Measurements from ENCODE around the gene GOPC. TPM values are rescaled to one million over a fixed set of nuclear protein-coding genes. Genes with fewer than 3 reads are reported as not detected.
A peak's percentile ranks its signal among the peaks of the same experiment; 100 is the strongest.

GOPC gene
- total RNA-seq, 2 experiments from 2014 or later, result 21.3 to 25.0 TPM

DNA sequence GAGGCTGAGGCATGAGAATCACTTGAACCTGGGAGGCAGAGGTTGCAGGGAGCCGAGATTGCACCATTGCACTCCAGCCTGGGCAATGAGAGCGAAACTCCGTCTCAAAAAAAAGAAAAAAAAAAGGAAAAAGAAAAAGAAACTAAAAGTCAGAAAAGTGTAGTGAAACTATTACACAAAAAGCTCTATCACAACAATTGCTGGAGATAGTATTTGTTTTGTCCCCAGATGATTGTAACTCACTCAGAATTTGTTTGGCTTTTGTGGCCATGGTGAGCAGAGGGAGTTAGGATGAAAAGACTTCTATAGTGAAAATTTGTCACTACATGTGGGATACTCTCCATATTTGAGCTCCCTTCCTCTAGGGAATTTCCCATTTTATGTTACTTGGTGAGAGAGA is 5.2 kb upstream of the GOPC start:
- peaks cover 8% of the 10 kb centered on the region for H3K27me3 Mint-ChIP-seq
- H3K4me1 Mint-ChIP-seq, result peaks cover 16% of the 10 kb centered on the region
- no peak overlapping the region for H3K4me3 Mint-ChIP-seq
- H3K9me3 Mint-ChIP-seq (ENCODE audit: low read depth), result no peaks in the 10 kb centered on the region
- DNase-seq (no peak), ATAC-seq (no peak)
- CTCF ChIA-PET, result interaction anchor here (0.5 to 1.8 kb wide), 3 partner anchors 10 to 1374 kb away, joined by 3 to 4 read pairs (median 4); no protein-coding TSS in a partner anchor
- H3K27ac Mint-ChIP-seq, result no peak overlapping the region
- no peaks in the 10 kb centered on the region for H3K36me3 Mint-ChIP-seq

DNA sequence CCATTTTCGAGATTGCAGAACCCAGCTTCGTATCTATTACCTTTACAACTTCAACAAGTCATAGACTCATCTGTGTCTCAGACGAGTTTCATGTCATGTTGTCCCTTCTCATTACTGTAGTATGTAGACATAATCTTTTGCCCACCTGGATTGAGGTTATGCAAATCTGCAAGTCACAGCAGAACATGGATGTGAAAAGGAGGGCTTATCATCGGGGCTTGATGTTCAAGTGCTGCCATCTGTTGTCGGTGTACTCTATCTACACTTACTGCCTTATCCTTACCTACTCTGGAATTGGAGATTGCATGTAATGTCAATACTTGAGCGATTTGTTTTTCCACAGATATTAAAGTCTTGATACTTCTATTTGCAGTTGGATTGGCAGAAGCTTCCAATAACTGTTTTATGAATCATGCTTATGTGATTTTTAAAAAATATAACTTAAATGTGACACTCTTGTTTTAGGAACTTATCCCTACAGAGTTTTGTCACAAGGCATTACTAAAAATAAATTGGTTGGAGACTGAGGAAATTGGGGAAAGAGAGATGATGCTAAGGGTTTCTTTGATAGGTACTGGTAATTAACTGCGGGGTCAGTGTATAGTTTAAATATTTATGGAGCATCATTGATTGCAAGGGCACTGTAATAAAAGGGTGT is 3.0 kb upstream of the GOPC start:
- peaks cover 23% of the 10 kb centered on the region for H3K4me1 Mint-ChIP-seq
- DNase-seq (peak; percentile 69), ATAC-seq (no peak)
- CTCF ChIA-PET, result interaction anchor here (0.5 to 7.0 kb wide), 14 partner anchors 8 to 205 kb away, joined by 3 to 69 read pairs (median 5); partner anchors contain the start of gene DCBLD1
- H3K9me3 Mint-ChIP-seq (ENCODE audit: low read depth), result no peaks in the 10 kb centered on the region
- no peak overlapping the region for H3K4me3 Mint-ChIP-seq
- peaks cover 6% of the 10 kb centered on the region for H3K27me3 Mint-ChIP-seq
- peaks cover 1% of the 10 kb centered on the region for H3K36me3 Mint-ChIP-seq
- no peak overlapping the region for H3K27ac Mint-ChIP-seq

DNA sequence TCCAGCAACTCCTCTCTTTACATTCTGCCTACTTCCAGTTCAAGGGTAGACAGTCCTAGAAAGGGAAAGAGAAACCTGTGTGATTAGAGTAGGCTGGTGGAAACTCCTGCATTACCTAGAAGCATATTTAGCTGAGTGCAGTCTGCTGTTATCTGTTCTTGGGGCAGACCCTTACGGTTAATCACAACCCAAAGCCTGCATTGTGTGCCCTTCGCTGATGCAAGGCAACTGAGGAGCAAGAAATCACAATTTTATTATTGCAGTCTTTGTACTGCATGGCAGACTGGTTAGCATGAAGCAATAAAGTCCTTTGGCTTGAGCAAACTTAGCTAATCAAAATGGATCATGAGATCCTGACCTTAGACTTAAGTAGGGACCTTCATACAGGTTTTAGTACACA is 1.5 kb upstream of the GOPC start:
- no peaks in the 10 kb centered on the region for H3K9me3 Mint-ChIP-seq (ENCODE audit: low read depth)
- H3K27ac Mint-ChIP-seq, result no peak overlapping the region
- H3K27me3 Mint-ChIP-seq, result peaks cover 5% of the 10 kb centered on the region
- DNase-seq (no peak), ATAC-seq (no peak)
- no peak overlapping the region for H3K4me3 Mint-ChIP-seq
- H3K36me3 Mint-ChIP-seq, result peaks cover 10% of the 10 kb centered on the region
- peaks cover 35% of the 10 kb centered on the region for H3K4me1 Mint-ChIP-seq
- CTCF ChIA-PET, result interaction anchor here (1.3 to 7.0 kb wide), 11 partner anchors 9 to 161 kb away, joined by 3 to 69 read pairs (median 6); partner anchors contain the start of gene DCBLD1

DNA sequence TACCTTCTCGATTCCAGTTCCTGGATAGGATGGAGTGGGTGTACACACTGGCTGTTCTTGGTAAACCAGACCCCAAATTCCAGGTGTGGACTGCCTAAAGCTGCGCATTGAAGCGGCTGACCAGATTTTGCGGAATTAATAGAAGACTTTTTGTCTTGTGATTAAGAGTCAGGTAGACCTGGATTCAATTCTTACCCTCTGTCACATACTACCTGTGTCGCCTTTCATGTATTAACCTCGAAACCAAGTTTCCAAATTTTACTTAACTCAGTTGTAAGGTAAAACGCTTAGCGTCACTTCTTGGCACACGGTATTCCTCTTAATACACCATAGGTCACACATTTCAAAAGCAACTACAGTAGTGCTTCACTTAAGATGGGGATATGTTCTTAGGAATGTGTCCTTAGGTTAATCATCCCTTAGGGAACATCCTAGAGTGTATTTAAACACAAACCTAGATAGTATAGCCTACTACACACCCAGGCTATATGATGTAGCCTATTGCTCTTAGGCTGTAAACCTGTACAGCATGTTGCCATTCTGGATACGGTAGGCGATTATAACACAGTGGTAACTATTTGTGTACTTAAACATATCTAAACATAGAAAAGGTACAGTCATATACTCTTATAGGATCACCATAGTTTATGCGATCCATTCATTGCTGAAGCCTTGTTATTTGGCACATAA is 733 bp upstream of the GOPC start:
- peaks cover 40% of the 10 kb centered on the region for H3K4me1 Mint-ChIP-seq
- H3K27me3 Mint-ChIP-seq, result peaks cover 2% of the 10 kb centered on the region
- H3K27ac Mint-ChIP-seq, result peak overlapping the region; percentile 98
- peak overlapping the region; percentile 97 for H3K4me3 Mint-ChIP-seq
- ATAC-seq (no peak), DNase-seq (no peak)
- H3K36me3 Mint-ChIP-seq, result peaks cover 17% of the 10 kb centered on the region
- H3K9me3 Mint-ChIP-seq (ENCODE audit: low read depth), result no peaks in the 10 kb centered on the region
- CTCF ChIA-PET, result interaction anchor here (0.7 to 7.0 kb wide), 11 partner anchors 10 to 256 kb away, joined by 3 to 69 read pairs (median 4); partner anchors contain the start of gene DCBLD1

DNA sequence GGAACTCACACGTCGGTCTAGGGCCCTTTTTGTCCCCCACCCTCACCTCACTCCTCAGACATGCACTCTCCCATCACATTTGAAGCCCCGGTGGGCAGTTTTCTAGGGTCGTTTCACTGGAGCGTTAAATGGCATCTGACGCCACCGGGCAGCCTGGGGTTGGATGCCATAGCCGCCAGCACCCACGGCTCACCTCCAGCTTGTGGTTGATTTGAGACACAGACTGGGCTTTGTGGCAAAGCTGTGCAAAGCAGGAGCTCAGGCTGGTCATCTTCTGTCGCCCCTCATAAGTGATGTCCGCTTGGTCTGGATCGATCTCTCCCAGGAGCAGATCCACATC is 530 bp downstream of the GOPC start:
- peaks cover 28% of the 10 kb centered on the region for H3K36me3 Mint-ChIP-seq
- peaks cover 36% of the 10 kb centered on the region for H3K4me1 Mint-ChIP-seq
- H3K27me3 Mint-ChIP-seq, result no peaks in the 10 kb centered on the region
- peak overlapping the region; percentile 97 for H3K4me3 Mint-ChIP-seq
- CTCF ChIA-PET, result interaction anchor here (0.7 to 7.0 kb wide), 6 partner anchors 11 to 255 kb away, joined by 3 to 69 read pairs (median 4); no protein-coding TSS in a partner anchor
- ATAC-seq (peak; percentile 1), DNase-seq (no peak)
- peaks cover 4% of the 10 kb centered on the region for H3K9me3 Mint-ChIP-seq (ENCODE audit: low read depth)
- peak overlapping the region; percentile 98 for H3K27ac Mint-ChIP-seq

DNA sequence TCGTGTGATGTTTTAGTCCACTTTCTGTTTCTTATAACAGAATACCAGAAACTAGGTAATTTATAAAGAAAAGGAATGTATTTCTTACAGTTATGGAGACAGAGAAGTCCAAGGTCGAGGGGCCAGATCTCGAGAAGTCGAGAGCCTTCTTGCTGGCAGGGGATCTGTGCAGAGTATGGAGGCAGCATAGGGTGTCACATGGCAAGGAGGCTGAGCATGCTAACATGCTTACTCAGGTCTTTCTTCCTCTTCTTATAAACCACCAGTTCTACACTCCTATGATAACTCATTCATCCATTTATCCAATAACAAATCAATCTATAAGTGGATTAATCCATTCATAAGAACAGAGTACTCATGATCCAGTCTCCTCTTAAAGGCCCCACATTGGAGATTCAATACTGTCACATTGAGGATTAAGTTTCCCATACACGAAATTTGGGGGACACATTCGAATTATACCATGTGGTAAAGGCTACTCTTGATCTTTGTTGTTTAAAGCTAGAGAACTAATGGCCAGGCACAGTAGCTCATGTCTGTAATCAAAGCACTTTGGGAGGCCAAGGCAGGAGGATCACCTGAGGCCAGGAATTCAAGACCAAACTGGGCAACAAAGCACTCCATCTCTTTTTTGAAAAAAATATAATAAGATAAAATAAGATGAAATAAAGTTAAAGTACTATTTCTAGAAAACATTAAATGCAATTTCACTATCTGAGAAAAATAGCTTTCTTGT is 2.1 kb downstream of the GOPC start:
- Mint-ChIP-seq H3K4me1 (peaks cover 36% of the 10 kb centered on the region), H3K9me3 (ENCODE audit: low read depth) (peaks cover 4% of the 10 kb centered on the region), H3K27me3 (no peaks in the 10 kb centered on the region), H3K4me3 (peak overlapping the region; percentile 97), H3K36me3 (peaks cover 43% of the 10 kb centered on the region), H3K27ac (no peak overlapping the region)
- ATAC-seq (no peak), DNase-seq (no peak)
- CTCF ChIA-PET, result interaction anchor here (7.0 kb wide), 1 partner anchor 150 kb away, joined by 69 read pairs; no protein-coding TSS in a partner anchor

DNA sequence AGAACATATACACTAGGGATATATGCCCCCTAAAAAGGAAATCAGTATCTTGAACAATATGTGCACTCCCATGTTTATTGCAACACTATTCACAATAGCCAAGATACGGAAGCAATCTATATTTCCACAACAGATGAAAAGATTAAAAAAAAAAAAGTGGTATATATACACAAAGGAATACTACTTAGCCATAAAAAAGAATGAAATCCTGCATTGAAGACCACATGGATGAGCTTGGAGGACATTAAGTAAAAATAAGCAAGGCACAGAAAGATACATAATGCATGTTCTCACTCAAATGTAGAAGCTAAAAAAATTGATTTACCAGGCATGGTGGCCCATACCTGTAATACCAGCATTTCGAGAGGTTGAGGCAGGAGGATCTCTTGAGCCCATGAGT is 4.6 kb downstream of the GOPC start:
- Mint-ChIP-seq H3K9me3 (ENCODE audit: low read depth) (peaks cover 4% of the 10 kb centered on the region), H3K4me3 (no peak overlapping the region), H3K27me3 (no peaks in the 10 kb centered on the region), H3K36me3 (peaks cover 43% of the 10 kb centered on the region), H3K4me1 (peaks cover 29% of the 10 kb centered on the region), H3K27ac (no peak overlapping the region)
- CTCF ChIA-PET, result interaction anchor here (0.6 to 1.2 kb wide), 3 partner anchors 9 to 148 kb away, joined by 3 to 4 read pairs (median 3); no protein-coding TSS in a partner anchor
- DNase-seq (no peak), ATAC-seq (no peak)

DNA sequence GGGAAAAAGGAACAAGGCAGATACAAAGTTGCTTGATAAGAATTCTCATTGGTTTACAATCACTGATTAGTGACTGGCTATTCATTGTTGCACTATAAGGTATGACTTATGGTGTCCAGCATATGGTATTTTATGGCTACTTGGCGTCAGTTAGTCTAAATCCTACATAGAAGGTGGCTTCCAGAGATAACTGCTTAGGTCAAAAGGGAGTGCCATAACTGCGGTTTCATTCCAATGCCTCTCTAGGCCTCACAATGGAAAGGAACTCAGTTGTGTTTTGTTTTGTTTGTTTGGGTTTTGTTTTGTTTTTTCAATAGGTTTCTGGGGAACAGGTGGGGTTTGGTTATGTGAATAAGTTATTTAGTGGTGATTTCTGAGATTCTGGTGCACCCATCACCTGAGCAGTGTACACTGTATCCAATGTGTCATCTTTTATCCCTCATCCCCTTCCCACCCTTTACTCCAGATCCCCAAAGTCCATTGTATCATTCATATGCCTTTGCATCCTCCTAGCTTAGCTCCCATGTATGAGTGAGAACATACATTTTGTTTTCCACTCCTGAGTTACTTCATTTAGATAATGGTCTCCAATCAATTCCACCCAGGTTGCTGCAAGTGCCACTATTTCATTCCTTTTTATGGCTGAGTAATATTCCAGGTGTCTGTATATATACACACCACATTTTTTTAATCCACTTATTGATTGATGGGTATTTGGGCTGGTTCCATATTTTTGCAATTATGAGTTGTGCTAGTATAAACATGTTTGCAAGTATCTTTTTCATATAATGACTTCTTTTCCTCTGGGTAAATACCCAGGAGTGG is 7.0 kb downstream of the GOPC start:
- Mint-ChIP-seq H3K27ac (no peak overlapping the region), H3K27me3 (no peaks in the 10 kb centered on the region), H3K4me1 (peaks cover 25% of the 10 kb centered on the region), H3K36me3 (peaks cover 53% of the 10 kb centered on the region), H3K9me3 (ENCODE audit: low read depth) (peaks cover 4% of the 10 kb centered on the region), H3K4me3 (no peak overlapping the region)
- no peak for ATAC-seq
- DNase-seq, result no peak
- CTCF ChIA-PET, result no interaction called here

DNA sequence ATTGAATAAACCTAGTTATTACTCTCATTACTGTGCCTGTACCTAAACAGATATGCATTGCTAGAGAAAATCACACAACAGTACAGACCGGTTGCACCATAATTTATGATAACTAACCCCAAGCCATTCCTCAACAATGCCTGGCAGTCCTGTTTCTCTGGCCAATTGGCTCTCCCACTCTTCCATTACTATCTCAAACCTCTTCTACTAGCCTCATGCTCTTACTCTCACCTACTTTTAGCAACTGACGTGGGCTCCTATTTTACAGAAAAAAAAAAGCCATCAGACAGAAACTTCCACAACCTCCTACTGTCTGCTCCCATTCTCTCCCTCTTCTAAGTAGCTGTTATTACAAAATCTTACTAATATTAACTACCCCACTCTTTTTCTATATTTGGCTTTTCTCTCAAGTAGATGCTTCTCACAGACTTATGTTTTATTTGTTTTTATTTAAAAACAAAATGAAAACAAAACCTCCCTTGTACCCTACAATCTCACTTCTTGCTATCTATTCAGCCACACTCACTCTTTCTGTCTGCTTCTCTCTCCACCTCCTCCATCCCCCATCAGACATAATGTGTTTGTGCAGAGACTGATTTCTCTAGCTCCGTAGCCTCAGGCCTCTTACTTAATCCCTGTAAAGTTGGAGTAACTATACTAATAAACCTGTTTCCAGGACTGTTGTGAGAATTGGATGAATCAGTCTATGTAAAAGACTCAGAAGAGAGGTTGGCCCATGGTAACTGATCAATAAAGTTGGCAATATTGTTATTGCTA is 9.1 kb downstream of the GOPC start:
- no peak for DNase-seq
- Mint-ChIP-seq H3K27ac (no peak overlapping the region), H3K9me3 (ENCODE audit: low read depth) (peaks cover 4% of the 10 kb centered on the region), H3K27me3 (no peaks in the 10 kb centered on the region), H3K4me3 (no peak overlapping the region), H3K36me3 (peaks cover 50% of the 10 kb centered on the region), H3K4me1 (peaks cover 6% of the 10 kb centered on the region)
- ATAC-seq, result no peak
- CTCF ChIA-PET, result no interaction called here

DNA sequence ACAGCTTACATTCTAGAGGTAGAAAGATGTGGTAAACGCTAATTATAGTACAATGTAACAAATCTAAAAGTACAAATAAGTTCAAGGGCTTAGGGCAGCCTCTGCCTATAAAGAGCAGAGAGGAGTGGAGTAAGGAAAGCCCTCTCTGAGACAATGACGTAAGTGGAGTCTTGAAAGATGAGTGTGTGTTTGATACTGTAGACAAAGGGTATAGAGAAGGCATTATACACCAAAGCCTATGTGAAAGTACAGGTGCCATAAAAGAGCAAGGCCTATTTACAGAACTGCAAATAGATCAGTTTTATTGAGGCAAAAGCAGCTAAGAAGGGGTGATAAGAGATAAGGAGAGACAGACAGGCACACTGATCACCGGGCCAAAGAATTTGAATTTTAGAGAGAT is 10.9 kb downstream of the GOPC start:
- ATAC-seq (no peak), DNase-seq (no peak)
- Mint-ChIP-seq H3K36me3 (peaks cover 33% of the 10 kb centered on the region), H3K4me1 (peaks cover 6% of the 10 kb centered on the region), H3K27me3 (no peaks in the 10 kb centered on the region), H3K27ac (no peak overlapping the region), H3K9me3 (ENCODE audit: low read depth) (no peaks in the 10 kb centered on the region), H3K4me3 (no peak overlapping the region)
- CTCF ChIA-PET, result interaction anchor here (1.1 kb wide), 1 partner anchor 11 kb away, joined by 3 read pairs; the partner anchor contains the start of gene GOPC

DNA sequence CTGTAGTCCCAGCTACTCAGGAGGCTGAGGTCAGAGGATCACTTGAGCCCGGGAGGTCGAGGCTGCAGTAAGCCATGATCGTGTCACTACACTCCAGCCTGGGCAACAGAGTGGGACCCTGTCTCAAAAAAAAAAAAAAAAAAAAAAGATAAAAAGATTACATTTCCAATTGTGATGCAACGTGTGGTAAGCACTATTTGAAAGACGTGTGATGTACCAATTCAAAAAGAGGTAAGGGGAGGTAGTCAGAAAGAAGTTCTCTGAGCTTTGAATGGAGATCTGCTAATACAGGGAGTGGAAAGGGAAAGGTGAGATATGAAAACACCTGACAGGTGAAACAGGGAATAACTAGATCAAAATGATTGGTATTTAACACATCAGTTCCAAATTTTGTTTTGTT is 11.9 kb downstream of the GOPC start:
- ATAC-seq (no peak), DNase-seq (no peak)
- Mint-ChIP-seq H3K4me3 (no peak overlapping the region), H3K4me1 (peaks cover 6% of the 10 kb centered on the region), H3K9me3 (ENCODE audit: low read depth) (no peaks in the 10 kb centered on the region), H3K36me3 (peaks cover 26% of the 10 kb centered on the region), H3K27ac (no peak overlapping the region), H3K27me3 (no peaks in the 10 kb centered on the region)
- CTCF ChIA-PET, result interaction anchor here (1.1 kb wide), 1 partner anchor 12 kb away, joined by 3 read pairs; the partner anchor contains the start of gene GOPC

DNA sequence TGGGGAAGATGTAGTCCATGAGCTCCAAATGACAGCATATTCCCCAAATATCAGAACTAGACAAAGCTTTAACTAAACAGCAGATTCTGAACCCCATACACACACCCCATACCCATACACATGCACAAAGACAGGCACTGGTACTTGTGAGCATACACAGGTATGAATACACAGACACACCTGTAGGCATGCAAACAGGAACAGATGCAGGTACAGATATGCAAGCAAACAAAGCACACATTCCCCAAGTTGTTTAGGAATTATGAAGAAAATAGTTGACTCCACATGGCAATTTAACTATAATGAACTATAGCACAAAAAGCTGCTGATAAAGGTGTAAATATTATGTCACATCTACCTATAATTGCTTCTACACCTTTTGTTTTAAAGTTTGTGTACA is 16.7 kb downstream of the GOPC start:
- CTCF ChIA-PET, result interaction anchor here (0.7 kb wide), 1 partner anchor 19 kb away, joined by 3 read pairs; no protein-coding TSS in a partner anchor
- H3K36me3 Mint-ChIP-seq, result peaks cover 37% of the 10 kb centered on the region
- ATAC-seq (no peak), DNase-seq (no peak)
- H3K27me3 Mint-ChIP-seq, result no peaks in the 10 kb centered on the region
- no peak overlapping the region for H3K27ac Mint-ChIP-seq
- H3K4me1 Mint-ChIP-seq, result peaks cover 4% of the 10 kb centered on the region
- no peaks in the 10 kb centered on the region for H3K9me3 Mint-ChIP-seq (ENCODE audit: low read depth)
- no peak overlapping the region for H3K4me3 Mint-ChIP-seq

Measured in activated CD8-positive, alpha-beta memory T cell treated with anti-CD3 and anti-CD28 coated beads, Interleukin-2, amount 10 ng/mL, durations not matched to agents 7 days and 5 days (primary cell).